ENCODE results near the gene KCNT2. TPM values are rescaled to one million over a fixed set of nuclear protein-coding genes. Genes with fewer than 3 reads are reported as not detected.

Gene KCNT2
- total and polyA plus RNA-seq, 9 of the 15 experiments (the other 6 are each of a cell fraction or from before 2014, with no cell fraction given), result 0.13 to 0.73 (median 0.28) TPM

DNA sequence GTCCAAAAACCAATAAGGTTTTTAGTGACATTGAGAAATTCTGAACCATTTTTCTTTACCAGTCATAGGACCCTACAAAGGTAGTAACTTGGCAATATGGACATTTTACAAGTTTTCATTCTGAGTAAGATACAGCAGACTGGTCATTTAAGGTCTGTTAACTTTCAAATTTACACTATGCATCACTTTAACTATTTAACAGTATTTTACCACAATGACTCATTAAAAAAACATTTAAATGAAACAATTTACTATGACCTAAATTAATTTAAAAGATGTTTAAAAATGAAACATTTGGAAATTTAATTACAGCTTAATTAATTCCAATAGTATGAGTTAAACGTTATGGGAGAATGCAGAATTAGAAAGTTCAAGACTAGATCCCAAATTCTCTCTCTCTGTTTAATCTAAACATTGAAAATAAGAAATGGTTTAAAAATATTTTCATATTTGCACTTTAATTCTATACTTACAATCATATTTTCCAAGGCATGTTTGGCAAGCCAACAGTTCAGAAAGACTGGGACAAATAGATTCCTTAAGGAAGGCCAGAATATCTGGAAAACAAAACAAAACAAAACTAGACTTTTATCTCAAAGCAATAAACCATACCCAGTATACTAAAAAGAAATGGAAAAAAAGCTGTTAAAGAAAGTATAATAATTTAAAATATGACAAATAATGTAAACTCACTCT lies 140.9 kb downstream of the KCNT2 start (continued):
- TF ChIP-seq ZKSCAN8 (CRISPR knock-in tag; IDR thresholded peaks at IDR 0.05), result no peak

DNA sequence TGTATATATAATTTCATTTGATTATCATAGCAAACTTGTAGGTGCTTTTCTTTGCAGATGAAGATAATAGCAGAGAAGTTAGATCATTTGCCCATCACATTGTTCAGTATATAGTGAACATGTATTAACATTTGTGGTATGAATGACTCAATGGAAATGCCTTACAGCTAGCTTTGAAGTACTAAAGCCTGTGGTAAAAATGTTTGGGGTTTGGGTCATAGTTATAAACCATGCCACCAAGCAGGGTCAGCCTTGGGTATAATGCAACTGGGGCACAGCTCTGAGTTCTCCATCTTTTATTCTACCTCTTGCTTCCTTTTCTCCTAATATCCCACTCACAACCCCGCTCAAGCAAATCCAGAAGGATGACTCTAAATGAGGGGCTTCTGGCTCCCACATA lies 141.6 kb downstream of the KCNT2 start:
- Histone ChIP-seq H3K9ac (ENCODE audit: insufficient read depth in 1 of 2, low read depth in 2 of 2, low read length in 2 of 2) (no peak overlapping the region), H3K4me2 (ENCODE audit: insufficient read depth, low read length) (no peak overlapping the region), H3K9me3 (replicated peaks; ENCODE audit: control insufficient read depth, insufficient read depth, low read depth, low read length) (no peaks in the 10 kb centered on the region), H3K4me1 (replicated peaks in 1 of 2; ENCODE audit: control insufficient read depth in 2 of 2, insufficient read depth in 2 of 2, low read length in 2 of 2) (no peaks in the 10 kb centered on the region), H3K27me3 (ENCODE audit: control insufficient read depth in 2 of 2, insufficient read depth in 2 of 2, low read length in 2 of 2) (no peaks in the 10 kb centered on the region), H2AFZ (ENCODE audit: low read depth, low read length) (no peak overlapping the region), H3K4me3 (no peak overlapping the region), H3K36me3 (ENCODE audit: control insufficient read depth, insufficient read depth, low read length) (no peaks in the 10 kb centered on the region), H3K9me1 (ENCODE audit: control insufficient read depth, insufficient read depth, low read length) (no peaks in the 10 kb centered on the region), H3K27ac (ENCODE audit: extremely low read depth, low read depth, low read length) (no peak overlapping the region), H3K79me2 (ENCODE audit: control insufficient read depth, insufficient read depth, low read length) (no peaks in the 10 kb centered on the region), H4K20me1 (replicated peaks; ENCODE audit: control insufficient read depth, insufficient read depth, low read length) (no peaks in the 10 kb centered on the region)
- DNase-seq (ENCODE audit: extremely low read depth in 1 of 4, low spot score in 3 of 4) (no peak), ATAC-seq (no peak), FAIRE-seq (no peak)
- no peak for TF ChIP-seq KHSRP (IDR thresholded peaks at IDR 0.05)
- TF ChIP-seq, protein P1, sequence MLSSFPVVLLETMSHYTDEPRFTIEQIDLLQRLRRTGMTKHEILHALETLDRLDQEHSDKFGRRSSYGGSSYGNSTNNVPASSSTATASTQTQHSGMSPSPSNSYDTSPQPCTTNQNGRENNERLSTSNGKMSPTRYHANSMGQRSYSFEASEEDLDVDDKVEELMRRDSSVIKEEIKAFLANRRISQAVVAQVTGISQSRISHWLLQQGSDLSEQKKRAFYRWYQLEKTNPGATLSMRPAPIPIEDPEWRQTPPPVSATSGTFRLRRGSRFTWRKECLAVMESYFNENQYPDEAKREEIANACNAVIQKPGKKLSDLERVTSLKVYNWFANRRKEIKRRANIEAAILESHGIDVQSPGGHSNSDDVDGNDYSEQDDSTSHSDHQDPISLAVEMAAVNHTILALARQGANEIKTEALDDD (IDR thresholded peaks at IDR 0.05), result no peak
- no peak for TF ChIP-seq PRPF4 (IDR thresholded peaks at IDR 0.05; ENCODE audit: insufficient read depth, low read depth, low read length, poor library complexity, severe bottlenecking)
- no peak for TF ChIP-seq HNRNPK (IDR thresholded peaks at IDR 0.05; ENCODE audit: low read depth, low read length, poor library complexity, severe bottlenecking)
- no peak for TF ChIP-seq RB1 (IDR thresholded peaks at IDR 0.05; ENCODE audit: low read depth)
- CTCF ChIA-PET (ENCODE audit: low intra/inter-chr PET ratio), result no interaction called here
- WGBS (ENCODE audit: insufficient coverage, low coverage, missing lambda C conversion rate), result 33% methylated on average over 1 of the region's 1 CpG
- BruUV-seq (replicated peaks), result no TSS peak
- in situ Hi-C loops (cut with MboI), result no loop called here
- POLR2A ChIA-PET, result no interaction called here
- intact Hi-C loops (cut with micrococcal nuclease), result no loop called here
